ENCODE results near the gene PAX8. TPM values are rescaled to one million over a fixed set of nuclear protein-coding genes. Genes with fewer than 3 reads are reported as not detected.

The PAX8 gene
- polyA plus RNA-seq, 1 experiment, result 1.6 TPM

GRCh38 chr2:113253453-113253852 is 25.3 kb downstream of the PAX8 start:
- Histone ChIP-seq H3K36me3 (ENCODE audit: control insufficient read depth, insufficient read depth, low read length) (peaks cover 3% of the 10 kb centered on the region), H3K27me3 (ENCODE audit: control insufficient read depth, insufficient read depth, low read length) (no peaks in the 10 kb centered on the region), H3K4me3 (ENCODE audit: low read depth, low read length) (no peak overlapping the region)
- POLR2A ChIA-PET, result no interaction called here
- no peak for TF ChIP-seq CTCF (IDR thresholded peaks at IDR 0.05; ENCODE audit: insufficient read depth, low read depth, low read length)
- no peak for DNase-seq (ENCODE audit: low read depth)
- CTCF ChIA-PET, result interaction anchor here (1.1 to 2.1 kb wide), 5 partner anchors 20 to 137 kb away, joined by 3 to 7 read pairs (median 4); no protein-coding TSS in a partner anchor

- DNase-seq (ENCODE audit: low read depth), result no peak
- Histone ChIP-seq H3K36me3 (ENCODE audit: control insufficient read depth, insufficient read depth, low read length) (peaks cover 3% of the 10 kb centered on the region), H3K4me3 (ENCODE audit: low read depth, low read length) (no peak overlapping the region), H3K27me3 (ENCODE audit: control insufficient read depth, insufficient read depth, low read length) (no peaks in the 10 kb centered on the region)
- ChIA-PET CTCF (interaction anchor here (1.1 to 1.6 kb wide), 4 partner anchors 32 to 119 kb away, joined by 3 to 11 read pairs (median 4); no protein-coding TSS in a partner anchor), POLR2A (no interaction called here)
- TF ChIP-seq CTCF (IDR thresholded peaks at IDR 0.05; ENCODE audit: insufficient read depth, low read depth, low read length), result no peak
Measured at GRCh38 chr2:113252047-113252590, 26.6 kb downstream of the PAX8 start.

DNA sequence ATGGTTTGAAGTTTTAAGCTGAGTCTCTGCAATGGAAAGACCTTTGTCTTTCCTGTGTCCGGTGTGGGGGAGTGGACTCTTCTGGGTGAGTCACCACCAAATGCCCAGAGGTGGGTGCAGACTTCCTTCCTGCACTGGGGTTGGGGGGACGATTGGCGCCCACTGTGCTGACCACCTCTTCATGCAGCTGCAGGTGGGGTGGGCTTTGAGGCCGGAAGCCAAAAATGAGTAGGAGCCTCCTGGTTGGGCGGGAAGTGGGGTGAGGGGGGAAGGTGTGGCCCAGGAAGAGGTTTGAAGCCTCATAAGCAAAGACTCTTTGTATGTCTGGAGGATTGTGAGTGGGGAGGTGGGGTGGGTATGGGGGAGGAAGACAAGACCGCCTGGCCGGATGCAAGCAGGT is 27.6 kb downstream of the PAX8 start:
- ChIA-PET POLR2A (no interaction called here), CTCF (interaction anchor here (0.8 to 1.6 kb wide), 6 partner anchors 14 to 139 kb away, joined by 3 to 11 read pairs (median 4); no protein-coding TSS in a partner anchor)
- Histone ChIP-seq H3K27me3 (ENCODE audit: control insufficient read depth, insufficient read depth, low read length) (no peaks in the 10 kb centered on the region), H3K4me3 (ENCODE audit: low read depth, low read length) (no peak overlapping the region), H3K36me3 (ENCODE audit: control insufficient read depth, insufficient read depth, low read length) (peaks cover 2% of the 10 kb centered on the region; the same call in 1 of the 2 replicates)
- no peak for DNase-seq (ENCODE audit: low read depth)
- TF ChIP-seq CTCF (IDR thresholded peaks at IDR 0.05; ENCODE audit: insufficient read depth, low read depth, low read length), result no peak

DNA sequence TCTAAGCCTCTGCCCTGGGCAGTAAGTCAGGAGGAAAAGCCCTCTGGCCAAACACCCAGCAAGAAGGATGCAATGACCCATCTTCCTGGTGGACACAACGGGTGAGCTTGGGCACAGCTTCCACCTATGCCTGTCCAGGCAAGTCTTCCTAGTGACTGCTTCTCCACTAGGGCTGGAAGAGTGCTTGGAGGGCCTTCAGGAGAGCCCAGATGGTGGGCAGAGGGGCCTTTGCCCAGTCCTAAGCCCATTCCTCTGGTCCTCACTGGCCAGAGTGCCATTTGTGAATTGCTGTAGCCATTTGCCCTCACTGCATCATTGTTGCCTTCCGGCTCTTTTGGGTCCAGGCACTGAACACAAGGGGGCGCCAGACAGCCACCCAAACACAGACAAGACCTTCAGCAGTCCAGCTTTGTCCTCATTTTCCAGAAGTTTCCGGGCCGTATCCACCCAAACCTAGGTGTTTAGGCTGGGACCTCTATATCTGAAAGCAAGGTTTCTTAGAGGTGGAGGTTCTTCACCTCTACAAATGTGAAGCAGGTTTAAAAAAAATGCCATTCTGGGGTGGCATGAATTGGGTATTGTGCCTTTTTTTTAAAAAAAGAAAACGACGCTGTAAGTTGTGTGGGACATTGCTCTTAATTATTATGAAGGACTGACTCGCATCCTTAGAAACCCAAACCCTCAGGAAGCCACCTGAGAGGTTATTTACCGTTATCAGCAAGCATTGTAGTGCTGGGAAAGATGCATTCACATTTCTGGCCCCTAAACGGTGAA is 29.5 kb downstream of the PAX8 start:
- peak; percentile 90 for TF ChIP-seq CTCF (IDR thresholded peaks at IDR 0.05; ENCODE audit: insufficient read depth, low read depth, low read length)
- CTCF ChIA-PET, result interaction anchor here (0.6 to 6.2 kb wide), 32 partner anchors 9 to 141 kb away, joined by 3 to 95 read pairs (median 4); no protein-coding TSS in a partner anchor
- H3K36me3 ChIP-seq (ENCODE audit: control insufficient read depth, insufficient read depth, low read length), result peaks cover 2% of the 10 kb centered on the region; the same call in 1 of the 2 replicates
- DNase-seq (ENCODE audit: low read depth), result no peak
- H3K4me3 ChIP-seq (ENCODE audit: low read depth, low read length), result no peak overlapping the region
- no peaks in the 10 kb centered on the region for H3K27me3 ChIP-seq (ENCODE audit: control insufficient read depth, insufficient read depth, low read length)
- POLR2A ChIA-PET, result no interaction called here

DNA sequence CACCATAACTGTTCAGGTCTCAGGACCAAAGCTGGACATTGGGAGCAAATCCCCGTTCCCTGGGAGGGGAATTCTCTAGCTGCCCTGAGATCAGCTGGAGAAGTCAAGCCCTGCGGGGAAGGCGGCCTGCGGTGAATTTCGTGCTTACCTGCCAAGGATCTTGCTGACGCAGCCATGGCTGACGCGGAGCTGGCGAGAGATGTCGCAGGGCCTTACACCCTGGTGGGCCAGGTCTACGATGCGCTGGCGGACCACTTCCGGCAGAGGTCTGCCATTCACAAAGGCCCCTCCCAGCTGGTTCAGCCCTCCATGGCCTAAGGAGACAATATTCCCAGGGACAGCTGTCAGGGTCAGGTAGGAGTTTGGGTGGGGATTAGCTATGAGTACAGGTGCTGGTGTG is 32.1 kb downstream of the PAX8 start:
- Histone ChIP-seq H3K27me3 (ENCODE audit: control insufficient read depth, insufficient read depth, low read length) (no peaks in the 10 kb centered on the region), H3K4me3 (ENCODE audit: low read depth, low read length) (no peak overlapping the region), H3K36me3 (ENCODE audit: control insufficient read depth, insufficient read depth, low read length) (no peaks in the 10 kb centered on the region)
- ChIA-PET POLR2A (no interaction called here), CTCF (interaction anchor here (0.9 to 6.2 kb wide), 8 partner anchors 11 to 166 kb away, joined by 3 to 95 read pairs (median 6); no protein-coding TSS in a partner anchor)
- no peak for TF ChIP-seq CTCF (IDR thresholded peaks at IDR 0.05; ENCODE audit: insufficient read depth, low read depth, low read length)
- DNase-seq (ENCODE audit: low read depth), result no peak
